GM18498 (cell line): ENCODE results near the gene CKAP2.
A peak's percentile ranks its signal among the peaks of the same experiment; 100 is the strongest.
"Not testable (repeated sequence)": the region's sequence is repeated elsewhere in the genome, so short reads cannot be mapped to it uniquely, and the experiment has no call there.

Experiments
- ATAC-seq: cut with Tn5 transposase; IDR thresholded peaks from one replicate; pipeline ENCODE4 v1.9.1; 2021; ENCODE audit warnings: mild to moderate bottlenecking, moderate library complexity; ENCODE audit not compliant: unreplicated experiment

CKAP2 gene

DNA sequence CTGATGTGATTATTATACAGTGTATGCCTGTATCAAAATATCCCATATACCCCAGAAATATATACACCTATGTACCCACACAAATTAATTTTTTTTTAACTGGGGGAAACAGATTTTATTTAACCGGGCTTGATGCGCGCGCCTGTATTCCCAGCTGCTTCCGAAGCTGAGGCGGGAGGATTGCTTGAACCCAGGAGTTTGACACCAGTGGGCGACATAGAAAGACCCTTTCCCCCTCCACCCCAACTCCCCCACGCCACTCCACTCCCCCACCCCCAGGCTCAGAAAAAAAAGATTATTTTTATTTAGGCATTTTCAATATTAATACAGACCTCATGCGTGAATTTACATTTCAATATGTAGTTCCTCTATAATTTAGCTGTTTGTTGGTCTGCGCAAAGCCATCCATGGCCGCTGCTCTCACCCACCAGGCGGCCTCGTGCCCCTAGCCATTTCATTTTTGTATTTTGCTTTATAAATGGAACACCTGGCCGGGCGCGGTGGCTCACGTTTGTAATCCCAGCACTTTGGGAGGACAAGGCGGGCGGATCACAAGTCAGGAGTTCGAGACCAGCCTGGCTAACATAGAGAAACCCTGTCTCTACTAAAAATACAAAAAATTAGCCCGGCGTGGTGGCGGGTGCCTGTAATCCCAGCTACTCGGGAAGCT lies 4.0 kb upstream of the CKAP2 start:
- ATAC-seq, result no peak

DNA sequence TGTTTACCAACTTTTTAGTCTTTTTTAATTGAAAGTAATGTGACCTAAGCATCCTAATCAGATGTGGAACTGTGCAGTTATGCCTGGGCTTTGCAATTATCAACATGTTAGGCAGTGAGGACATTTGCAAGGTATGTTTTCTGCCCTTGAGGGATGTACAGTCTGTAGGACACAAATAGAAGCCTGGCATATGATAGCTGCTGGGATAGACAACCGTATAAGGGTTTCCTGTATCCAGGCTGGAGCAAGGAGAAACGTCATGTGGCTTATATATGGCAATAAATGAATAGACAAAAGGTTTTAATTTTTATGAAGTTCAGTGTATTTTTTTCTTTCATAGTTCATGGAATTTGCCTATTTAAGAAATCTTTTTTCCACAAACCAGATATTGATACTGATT lies 2.8 kb upstream of the CKAP2 start:
- no peak for ATAC-seq

DNA sequence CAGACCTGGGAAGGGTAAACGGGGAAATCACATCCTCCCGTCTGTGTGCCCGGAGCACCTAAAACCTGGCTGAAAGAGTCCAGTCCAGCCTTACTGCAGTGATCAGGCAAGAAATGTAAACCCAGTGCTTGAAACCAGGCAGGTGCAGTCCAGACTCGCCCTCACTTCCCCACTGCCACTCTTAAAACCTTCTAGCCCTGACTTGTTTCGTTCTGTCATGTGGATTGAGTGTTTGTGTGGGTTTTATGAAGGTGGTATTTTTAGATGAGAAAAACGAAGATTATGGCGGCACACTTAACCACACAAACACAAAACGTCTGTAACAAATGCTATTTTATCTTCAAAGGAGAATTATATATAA lies 839 bp upstream of the CKAP2 start:
- peak; percentile 38 for ATAC-seq

DNA sequence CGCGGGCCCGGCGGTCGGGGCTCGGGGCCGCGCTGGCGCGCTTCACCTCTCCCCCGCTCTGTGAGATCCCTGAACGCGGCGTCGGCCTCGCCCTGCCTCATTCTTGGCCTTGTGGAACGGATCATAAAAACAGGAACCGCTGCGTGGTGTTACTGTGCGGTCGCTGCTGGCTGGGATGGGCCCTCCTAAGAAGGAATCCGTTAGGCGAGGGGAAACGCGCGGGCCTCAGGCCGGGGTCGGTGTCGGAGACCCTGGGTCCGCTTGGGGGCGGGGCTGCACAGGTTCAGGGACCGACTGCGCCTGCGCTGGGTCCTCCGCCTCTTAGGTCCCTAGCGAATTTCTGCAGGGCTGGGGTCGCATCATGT lies 381 bp downstream of the CKAP2 start:
- peak; percentile 36 for ATAC-seq

DNA sequence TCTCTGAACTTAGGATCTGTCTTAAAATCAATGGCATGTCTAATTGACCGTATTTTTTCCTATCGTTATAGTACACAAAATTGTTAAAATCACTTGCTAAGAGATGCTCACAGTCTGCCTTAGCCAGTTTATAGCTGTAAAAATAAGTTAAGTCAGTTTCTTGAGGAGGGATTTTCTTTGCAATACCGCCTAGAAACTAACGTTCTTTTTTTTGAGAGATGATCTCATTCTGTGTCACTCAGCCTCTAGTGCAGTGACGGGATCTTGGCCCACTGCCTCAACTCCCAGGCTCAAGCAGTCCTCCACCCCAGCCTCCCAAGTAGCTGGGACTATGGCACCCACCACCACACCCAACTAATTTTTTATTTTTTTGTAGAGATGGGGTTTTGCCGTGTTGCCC lies 4.4 kb downstream of the CKAP2 start:
- no peak for ATAC-seq

DNA sequence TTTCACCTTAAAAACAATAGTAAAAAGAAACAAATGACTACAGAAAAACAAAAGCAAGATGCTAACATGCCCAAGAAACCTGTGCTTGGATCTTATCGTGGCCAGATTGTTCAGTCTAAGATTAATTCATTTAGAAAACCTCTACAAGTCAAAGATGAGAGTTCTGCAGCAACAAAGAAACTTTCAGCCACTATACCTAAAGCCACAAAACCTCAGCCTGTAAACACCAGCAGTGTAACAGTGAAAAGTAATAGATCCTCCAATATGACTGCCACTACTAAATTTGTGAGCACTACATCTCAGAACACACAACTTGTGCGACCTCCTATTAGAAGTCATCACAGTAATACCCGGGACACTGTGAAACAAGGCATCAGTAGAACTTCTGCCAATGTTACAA lies 6.0 kb downstream of the CKAP2 start:
- ATAC-seq, result no peak

DNA sequence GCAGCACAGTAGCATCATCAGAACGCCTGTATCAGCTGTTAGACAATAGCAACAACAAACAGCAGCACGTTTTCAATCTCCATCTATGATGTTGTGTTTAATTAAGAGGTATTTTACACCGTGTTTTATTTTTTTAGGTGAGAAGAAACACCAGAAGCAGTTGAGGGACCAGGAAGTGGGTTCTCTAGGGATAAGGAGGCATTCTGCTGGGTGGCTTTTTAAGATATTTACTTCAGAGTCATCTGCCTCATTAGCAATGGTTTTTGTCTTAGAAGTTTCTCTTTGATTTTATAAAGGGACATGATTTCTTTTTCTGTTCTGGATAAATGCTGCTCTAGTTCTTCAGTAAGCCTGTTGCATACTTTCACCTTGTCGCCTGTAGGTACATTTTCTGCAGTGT lies 8.2 kb downstream of the CKAP2 start:
- ATAC-seq, result no peak

DNA sequence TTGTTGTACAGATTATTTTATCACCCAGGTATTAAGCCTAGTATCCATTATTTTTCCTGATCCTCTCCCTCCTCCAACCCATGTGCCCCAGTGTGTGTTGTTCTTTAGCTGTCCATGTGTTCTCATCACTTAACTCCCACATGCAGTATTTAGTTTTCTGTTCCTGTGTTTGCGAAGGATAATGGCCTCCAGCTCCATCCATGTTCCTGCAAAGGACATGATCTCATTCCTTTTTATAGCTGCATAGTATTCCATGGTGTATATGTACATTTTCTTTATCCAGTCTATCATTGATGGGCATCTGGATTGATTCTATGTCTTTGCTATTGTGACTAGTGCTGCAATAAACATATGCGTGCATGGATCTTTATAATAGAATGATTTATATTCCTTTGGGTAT lies 13.2 kb downstream of the CKAP2 start:
- not testable (repeated sequence) for ATAC-seq

DNA sequence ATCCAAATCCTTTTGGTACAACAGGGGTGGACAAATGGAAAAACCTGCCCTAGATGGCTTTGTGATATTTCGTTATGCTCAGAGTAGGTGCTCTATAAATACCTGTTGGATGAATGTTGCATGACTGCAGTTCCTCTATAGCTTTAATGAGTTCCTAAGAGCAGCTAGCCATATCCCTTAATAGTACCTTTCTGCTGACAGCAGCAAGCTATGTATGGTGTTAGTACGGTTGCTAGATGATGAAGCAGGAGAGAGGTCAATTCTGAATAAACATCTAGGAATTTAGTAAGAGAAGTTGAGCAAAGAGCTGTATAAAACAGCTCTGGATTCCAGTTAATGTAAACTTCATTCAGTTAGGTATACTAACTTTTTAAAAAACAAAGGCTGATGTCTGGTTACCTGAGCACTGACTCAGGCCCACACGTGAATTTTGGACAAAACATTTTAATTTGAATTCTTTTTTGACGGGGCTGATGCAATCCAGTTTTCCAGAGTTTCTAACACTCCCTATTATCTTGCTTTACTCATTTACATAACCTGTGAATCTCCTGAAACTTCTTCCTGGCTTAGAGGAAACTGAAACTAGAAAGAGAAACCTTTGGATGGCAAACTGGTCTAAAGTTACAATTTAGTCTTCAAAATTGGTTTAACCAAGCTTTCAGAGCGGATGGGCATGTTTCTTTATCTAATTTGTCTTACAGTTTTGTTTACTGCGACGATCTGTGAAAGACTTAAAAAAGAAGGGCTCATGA lies 25.6 kb downstream of the CKAP2 start:
- not testable (repeated sequence) for ATAC-seq

DNA sequence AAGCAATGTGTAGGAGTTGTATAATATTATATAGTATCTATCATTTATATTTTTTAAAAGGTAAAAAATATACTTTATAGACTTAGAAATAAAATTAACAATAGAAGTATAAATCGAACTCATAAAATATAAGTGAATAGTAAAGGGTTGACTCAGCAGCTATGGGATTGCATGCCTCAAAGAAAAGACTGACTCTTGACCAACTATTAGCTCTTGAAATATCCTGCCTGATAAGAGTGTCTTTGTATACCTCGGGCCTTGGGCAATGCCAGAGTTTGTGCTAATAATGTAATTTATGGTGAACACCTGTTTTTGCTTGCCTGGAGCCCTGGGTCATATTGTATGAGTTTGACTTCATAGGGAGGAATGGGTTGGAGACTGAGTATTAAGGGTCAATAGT lies 31.8 kb downstream of the CKAP2 start:
- not testable (repeated sequence) for ATAC-seq

DNA sequence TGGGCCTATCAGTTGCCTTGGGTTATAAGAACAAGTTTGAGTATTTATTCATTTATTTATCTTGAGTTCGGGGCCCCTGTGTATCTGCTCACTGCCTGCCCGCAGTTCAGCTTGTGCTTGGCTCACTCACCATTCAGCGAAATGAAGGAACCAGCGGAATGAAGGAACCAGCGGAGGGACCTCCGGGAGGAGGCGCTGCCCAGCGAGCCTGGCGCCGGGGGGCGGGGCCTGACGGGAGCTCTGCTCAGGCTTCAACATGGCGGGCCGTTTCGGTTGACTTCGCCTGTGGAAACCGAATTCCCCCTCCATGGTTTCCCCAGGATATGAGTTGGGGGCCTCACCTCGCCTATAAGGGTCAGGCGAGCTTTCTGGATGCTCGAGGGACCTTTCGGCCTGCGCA lies 33.5 kb downstream of the CKAP2 start:
- not testable (repeated sequence) for ATAC-seq

DNA sequence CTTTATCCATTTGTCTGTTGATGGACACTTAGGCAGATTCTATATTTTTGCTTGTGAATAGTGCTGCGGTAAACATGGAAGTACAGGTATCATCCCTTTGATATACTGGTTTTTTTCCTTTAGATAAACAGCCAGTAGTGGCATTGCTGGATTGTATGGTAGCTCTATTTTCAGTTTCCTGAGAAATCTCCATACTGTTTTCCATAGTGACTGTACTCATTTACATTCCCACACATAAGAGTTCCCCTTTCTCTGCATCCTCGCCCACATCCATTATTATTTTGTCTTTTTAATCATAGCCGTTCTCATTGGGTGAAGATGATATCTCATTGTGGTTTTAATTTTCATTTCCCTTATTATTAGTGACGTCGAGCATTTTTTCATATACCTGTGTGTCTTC lies 35.7 kb downstream of the CKAP2 start:
- ATAC-seq, result not testable (repeated sequence)

DNA sequence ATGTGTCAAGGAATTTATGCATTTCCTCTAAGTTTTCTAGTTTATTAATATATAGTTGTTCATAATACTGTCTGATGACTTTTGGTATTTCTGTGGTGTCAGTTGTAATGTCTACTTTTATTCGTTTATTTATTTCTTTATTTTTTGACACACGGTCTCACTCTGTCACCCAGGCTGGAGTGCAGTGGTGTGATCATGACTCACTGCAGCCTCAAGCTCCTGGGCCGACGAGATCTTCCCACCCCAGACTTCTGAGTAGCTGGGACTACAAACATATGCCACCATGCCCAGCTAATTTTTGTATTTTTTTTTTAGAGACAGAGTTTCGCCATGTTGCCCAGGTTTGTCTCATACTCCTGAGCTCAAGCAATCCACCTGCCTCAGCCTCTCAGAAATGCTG lies 39.0 kb downstream of the CKAP2 start:
- not testable (repeated sequence) for ATAC-seq

DNA sequence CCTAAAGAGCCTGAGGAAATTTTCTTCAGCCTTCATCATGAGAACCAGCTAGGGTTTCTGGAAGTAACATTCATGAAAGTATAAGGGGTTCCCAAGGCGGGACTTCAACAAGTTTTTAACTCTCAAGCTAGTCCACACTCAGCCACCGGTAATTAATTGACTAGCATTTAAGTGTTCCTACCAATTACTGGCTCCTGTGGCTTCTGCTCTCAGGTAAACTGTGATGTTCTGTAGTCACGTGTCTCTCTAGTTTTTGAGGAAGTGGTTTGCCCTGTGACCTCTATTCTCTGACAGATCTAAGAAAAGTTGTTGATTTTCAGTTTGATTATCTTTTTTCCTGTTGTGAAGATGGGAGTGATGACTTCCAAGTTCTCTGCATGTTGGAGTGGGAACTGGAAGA lies 42.7 kb downstream of the CKAP2 start:
- peak; percentile 74 for ATAC-seq

DNA sequence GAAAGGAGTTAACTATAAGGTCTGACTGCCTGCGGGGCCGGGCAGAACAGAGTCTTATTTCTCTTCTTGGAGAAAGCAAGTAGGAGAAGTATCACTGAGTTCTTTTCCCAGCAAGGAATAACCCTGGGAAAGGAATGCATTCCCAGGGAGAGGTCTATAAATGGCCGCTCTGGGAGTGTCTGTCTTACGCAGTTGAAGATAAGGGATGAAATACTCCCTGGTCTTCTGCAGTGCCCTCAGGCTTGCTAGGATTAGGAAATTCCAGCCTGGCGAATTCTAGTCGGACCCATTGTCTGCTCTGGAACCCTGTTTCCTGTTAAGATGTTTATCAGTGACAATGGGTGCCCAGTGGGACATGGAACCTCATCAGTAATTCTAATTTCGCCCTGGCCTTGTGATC lies 47.0 kb downstream of the CKAP2 start:
- not testable (repeated sequence) for ATAC-seq

DNA sequence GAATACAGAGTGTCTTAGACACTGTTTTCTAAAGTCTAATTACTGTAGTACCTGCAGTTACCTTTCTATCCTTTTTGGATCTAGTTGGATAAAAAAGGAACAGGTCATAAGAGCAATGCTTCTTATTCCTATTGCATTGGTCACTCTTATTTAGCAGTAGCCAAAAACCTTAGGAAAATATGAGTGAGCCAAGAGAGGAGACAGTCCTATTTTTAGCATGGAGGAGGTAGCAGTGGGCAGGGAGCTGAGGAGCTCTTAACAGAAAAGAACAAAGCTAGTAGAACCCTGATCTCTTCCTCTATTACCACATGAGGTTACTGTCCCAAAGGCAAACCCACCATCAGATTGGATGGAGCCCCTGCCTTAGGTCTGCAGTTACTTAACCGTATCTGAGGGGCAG lies 50.6 kb downstream of the CKAP2 start:
- not testable (repeated sequence) for ATAC-seq

DNA sequence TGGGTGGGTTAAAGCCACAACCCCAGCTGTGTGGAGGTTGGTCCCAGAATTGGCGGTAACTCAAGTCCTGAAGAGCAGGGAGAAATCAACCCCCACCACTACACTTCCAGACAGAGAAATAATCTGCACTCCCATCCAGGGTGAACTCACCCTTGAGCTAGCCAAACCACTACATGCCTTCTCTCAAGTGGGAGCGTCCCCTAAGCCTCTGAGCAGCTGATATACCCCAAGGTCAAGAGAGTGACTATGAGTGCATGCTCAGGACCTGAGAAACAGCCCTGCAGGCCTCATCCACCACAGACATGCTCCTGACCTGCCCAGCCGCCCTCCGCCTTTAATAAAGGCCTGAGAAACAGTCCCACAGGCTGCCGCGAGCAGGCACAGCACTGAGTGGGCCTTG lies 54.3 kb downstream of the CKAP2 start:
- ATAC-seq, result not testable (repeated sequence)

DNA sequence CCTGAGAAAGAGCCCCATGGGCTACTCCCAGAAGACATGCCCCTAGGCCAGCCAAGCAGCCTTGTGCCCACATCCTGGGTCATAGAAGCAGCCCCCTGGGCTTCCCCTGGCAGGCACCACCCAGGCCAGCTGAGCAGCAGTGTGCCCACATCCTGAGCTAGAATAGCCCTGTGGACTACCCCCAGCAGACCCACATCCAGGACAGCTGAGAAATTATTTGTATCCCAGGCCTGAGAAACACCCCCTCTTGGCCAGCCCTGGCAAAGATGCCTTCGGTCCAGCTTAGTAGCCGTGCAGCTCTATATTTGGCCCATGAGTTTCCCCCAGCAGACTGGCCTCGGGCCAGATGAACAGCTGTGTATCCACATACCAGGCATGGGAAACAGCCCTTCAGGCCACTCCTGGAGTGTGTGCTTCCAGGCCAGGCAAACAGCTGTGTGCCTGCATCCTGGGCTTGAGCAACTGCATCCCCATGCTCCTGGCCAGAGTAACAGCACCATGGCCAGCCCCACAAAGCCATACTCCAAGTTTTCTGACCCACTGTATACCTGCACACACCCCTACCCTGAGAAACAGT lies 55.0 kb downstream of the CKAP2 start:
- not testable (repeated sequence) for ATAC-seq

DNA sequence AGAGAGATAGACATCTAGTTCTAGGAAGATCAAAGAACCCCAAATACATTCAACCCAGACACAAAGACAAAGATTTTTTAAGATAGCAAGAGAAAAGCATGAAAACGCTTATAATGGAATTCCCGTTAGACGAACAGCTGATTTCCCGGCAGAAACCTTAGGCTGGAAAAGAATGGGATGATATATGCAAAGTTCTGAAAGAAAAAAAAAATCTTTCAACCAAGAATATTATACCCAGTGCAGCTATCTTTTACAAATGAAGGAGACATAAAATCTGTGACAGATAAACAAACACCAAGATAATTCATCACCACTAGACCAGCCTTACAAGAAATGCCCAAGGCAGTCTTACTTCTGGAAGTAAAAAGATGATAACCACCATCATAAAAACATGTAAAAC lies 56.3 kb downstream of the CKAP2 start:
- not testable (repeated sequence) for ATAC-seq

DNA sequence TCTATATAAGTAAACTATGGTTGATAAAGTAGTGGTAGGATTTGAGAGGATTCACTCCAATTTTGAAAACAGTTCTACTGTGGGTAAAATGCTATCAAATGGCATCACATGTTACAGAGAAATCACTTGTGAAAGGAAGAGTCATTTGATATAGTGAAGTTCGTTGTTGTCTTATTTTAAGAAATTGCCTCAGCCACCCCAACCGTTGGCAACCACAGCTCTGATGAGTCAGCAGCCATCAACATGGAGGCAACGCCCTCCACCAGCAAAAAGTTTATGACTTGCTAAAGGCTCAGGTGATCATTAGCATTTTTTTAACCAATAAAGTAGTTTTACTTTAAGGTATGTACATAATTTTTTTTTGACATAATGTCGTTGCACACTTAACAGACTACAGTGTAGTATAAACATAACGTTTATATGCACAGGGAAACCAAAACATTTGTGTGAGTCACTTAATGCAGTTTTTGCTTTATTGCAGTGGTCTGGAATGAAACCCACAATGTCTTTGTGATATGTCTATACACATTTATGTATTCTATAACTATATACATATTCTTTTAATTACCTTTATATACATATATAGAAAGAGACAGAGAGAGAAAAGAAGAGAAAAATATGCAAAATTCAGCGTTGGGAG lies 58.8 kb downstream of the CKAP2 start:
- ATAC-seq, result not testable (repeated sequence)

DNA sequence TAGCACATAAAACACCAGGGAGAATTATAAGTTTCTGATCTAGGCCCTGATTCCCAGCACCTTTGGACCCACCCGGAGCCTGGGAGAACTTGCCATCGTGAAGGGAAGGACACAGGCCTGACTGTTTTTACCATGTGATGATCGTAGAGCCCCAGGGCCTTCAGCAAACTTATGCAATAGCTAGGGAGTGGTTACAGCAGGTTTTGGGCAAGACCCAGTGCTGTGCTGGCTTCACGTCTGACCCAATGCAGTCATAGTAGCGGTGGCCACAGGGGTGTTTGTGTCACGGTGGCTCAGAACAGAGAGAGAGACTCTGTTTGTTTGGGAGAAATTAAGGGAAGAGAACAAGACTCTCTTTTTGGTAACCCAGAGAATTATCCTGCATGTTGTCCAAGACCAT lies 68.0 kb downstream of the CKAP2 start:
- not testable (repeated sequence) for ATAC-seq
